NCI-H1436 treated with DMSO at 0.1 percent for 48 hours (cell line): ENCODE measurements around the gene OR6C76.

ENCODE experiments used
- DNase-seq: peaks from one replicate; lab custom pipeline; 2025; lab: John Stamatoyannopoulos, UW

The OR6C76 gene

GRCh38 chr12:55469291-55469690 is 43.2 kb downstream of the OR6C76 start:
- no peak for DNase-seq

GRCh38 chr12:55470088-55470829 is 44.2 kb downstream of the OR6C76 start, which contains the start of gene OR6C70:
Gene OR6C70 (minus strand): TSS chr12:55470138. CDS start chr12:55470138, 0 bp downstream.
- DNase-seq: no peak

DNA sequence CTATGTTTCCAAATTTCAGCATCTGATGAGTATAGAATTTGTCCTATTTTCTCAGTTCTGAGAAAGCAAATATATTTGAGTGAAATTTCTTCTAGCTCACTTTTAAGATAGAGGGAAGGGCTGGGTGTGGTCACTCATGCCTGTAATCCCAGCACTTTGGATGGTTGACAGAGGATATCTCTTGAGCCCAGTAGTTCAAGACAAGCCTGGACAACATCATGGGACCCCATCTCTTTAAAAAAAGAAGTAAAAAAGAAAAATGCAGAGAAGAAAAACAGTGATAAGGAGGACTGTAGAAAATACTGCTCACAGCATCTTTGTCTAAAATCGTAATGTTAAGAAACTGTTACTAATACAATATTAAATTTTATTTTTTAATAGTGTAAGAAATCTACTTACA is 46.2 kb downstream of the OR6C76 start:
- no peak for DNase-seq
